IMR-90 (cell line): ENCODE measurements around the gene PRPS1L1.

Source experiments
- BHLHE40 ChIP-seq: fragments of 150-350 bp; IDR thresholded peaks from 2 replicates; pipeline ENCODE4 v1.6.1; 2016; ENCODE audit warnings: mild to moderate bottlenecking, low read depth, low read length
- CEBPB ChIP-seq: IDR thresholded peaks from 2 replicates; pipeline ENCODE4 v1.6.1; 2012; ENCODE audit warnings: low read depth, low read length, improper control_type of control experiment
- MAZ ChIP-seq: IDR thresholded peaks from 2 replicates; pipeline ENCODE4 v1.6.1; 2012; ENCODE audit warnings: low read depth, mild to moderate bottlenecking, low read length, improper control_type of control experiment, moderate library complexity, borderline replicate concordance
- POLR2A ChIP-seq: IDR thresholded peaks from 2 replicates; pipeline ENCODE4 v1.6.1; 2012; ENCODE audit warnings: mild to moderate bottlenecking, low read depth, low read length
- RAD21 ChIP-seq: IDR thresholded peaks from 2 replicates; pipeline ENCODE4 v1.6.1; 2012; ENCODE audit warnings: low read length, improper control_type of control experiment
- RFX5 ChIP-seq: IDR thresholded peaks from 2 replicates; pipeline ENCODE4 v1.8.0; 2012; ENCODE audit warnings: low read depth, mild to moderate bottlenecking, low read length, moderate library complexity
- SMC3 ChIP-seq: fragments of 150-350 bp; IDR thresholded peaks from 2 replicates; pipeline ENCODE4 v1.6.1; 2016; ENCODE audit warnings: low read depth, mild to moderate bottlenecking, antibody characterized with exemption, low read length, moderate library complexity
- TF ChIP-seq, protein P1 (sequence below): conservative IDR thresholded peaks from 2 replicates; pipeline ENCODE4 v1.5.1; 2012; ENCODE audit warnings: mild to moderate bottlenecking, low read depth, low read length, improper control_type of control experiment

DNA sequence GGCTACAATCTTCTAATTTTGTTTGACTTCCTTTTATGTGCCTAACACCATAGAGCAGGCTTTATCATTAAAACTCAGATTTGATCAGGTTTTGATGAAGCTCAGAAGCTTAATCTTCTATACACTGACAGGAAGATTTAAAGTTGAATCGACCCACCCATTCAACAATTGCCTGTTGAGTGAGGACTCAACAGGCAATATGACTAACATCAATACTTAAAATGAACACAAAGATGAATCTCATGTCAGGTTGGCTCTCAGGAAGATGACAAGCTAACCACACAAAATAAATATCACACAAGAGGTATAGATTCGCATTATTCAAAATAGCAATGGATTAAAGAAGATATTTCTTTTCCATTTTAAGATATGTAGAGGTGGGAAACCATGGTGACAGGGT is 50.7 kb downstream of the PRPS1L1 start:
- TF ChIP-seq, protein P1, sequence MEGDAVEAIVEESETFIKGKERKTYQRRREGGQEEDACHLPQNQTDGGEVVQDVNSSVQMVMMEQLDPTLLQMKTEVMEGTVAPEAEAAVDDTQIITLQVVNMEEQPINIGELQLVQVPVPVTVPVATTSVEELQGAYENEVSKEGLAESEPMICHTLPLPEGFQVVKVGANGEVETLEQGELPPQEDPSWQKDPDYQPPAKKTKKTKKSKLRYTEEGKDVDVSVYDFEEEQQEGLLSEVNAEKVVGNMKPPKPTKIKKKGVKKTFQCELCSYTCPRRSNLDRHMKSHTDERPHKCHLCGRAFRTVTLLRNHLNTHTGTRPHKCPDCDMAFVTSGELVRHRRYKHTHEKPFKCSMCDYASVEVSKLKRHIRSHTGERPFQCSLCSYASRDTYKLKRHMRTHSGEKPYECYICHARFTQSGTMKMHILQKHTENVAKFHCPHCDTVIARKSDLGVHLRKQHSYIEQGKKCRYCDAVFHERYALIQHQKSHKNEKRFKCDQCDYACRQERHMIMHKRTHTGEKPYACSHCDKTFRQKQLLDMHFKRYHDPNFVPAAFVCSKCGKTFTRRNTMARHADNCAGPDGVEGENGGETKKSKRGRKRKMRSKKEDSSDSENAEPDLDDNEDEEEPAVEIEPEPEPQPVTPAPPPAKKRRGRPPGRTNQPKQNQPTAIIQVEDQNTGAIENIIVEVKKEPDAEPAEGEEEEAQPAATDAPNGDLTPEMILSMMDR = no peak
- TF ChIP-seq MAZ (no peak), RAD21 (no peak), POLR2A (no peak), BHLHE40 (no peak), SMC3 (no peak), CEBPB (no peak), RFX5 (no peak)
